ENCODE measurements around the gene CACNG4. TPM values are rescaled to one million over a fixed set of nuclear protein-coding genes. Genes with fewer than 3 reads are reported as not detected.

CACNG4 gene
- total and polyA plus RNA-seq, 10 donors = not detected

DNA sequence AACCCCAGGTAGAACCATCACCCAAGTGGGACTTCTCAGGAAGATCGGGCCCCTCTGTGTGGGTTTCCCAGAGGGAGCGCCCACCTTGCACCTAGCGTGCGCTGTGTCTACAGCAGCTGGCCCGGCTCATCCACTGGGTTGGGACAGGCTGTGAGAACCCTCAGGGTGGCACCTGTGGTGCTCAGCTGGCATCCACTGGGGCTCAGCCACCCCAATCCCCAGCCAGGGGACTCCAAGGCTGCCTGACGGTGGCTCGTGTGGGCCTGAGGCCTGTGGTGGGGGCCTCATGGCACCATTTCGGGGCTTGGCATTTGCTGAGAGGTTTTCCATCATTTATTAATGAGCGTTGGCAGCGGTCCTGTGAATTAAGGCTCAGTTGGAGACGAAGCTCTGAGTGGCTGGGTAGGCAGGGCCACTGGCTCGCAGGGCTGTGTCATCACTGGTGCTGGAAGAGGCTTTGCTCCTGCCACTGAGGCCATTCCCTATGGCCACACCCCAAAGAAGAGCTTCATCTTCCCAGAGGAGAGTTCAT, 28.5 kb downstream of the CACNG4 start:
- Histone ChIP-seq H3K27ac (no peak overlapping the region), H3K36me3 (no peaks in the 10 kb centered on the region), H3K4me1 (no peaks in the 10 kb centered on the region), H3K9me3 (no peaks in the 10 kb centered on the region), H3K4me3 (no peak overlapping the region), H3K27me3 (replicated peaks in 1 of 7) (peaks cover 0 to 39% (median 0%) of the 10 kb centered on the region in 7 donors)
- no peak for DNase-seq
- intact Hi-C loops (cut with DNase I; ENCODE audit: low total_unique reads) = no loop called here
- 88 to 97% (median 94%) methylated on average over 7 to 12 of the region's 12 CpGs for WGBS, 5 donors
- TF ChIP-seq POLR2AphosphoS5 (IDR thresholded peaks at IDR 0.05) = no peak
- TF ChIP-seq, protein P1, sequence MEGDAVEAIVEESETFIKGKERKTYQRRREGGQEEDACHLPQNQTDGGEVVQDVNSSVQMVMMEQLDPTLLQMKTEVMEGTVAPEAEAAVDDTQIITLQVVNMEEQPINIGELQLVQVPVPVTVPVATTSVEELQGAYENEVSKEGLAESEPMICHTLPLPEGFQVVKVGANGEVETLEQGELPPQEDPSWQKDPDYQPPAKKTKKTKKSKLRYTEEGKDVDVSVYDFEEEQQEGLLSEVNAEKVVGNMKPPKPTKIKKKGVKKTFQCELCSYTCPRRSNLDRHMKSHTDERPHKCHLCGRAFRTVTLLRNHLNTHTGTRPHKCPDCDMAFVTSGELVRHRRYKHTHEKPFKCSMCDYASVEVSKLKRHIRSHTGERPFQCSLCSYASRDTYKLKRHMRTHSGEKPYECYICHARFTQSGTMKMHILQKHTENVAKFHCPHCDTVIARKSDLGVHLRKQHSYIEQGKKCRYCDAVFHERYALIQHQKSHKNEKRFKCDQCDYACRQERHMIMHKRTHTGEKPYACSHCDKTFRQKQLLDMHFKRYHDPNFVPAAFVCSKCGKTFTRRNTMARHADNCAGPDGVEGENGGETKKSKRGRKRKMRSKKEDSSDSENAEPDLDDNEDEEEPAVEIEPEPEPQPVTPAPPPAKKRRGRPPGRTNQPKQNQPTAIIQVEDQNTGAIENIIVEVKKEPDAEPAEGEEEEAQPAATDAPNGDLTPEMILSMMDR (IDR thresholded peaks at IDR 0.05 in 8 of 11, conservative IDR thresholded peaks at IDR 0.05 in 3 of 11) = no peak
- TF ChIP-seq POLR2A (IDR thresholded peaks at IDR 0.05) = no peak

DNA sequence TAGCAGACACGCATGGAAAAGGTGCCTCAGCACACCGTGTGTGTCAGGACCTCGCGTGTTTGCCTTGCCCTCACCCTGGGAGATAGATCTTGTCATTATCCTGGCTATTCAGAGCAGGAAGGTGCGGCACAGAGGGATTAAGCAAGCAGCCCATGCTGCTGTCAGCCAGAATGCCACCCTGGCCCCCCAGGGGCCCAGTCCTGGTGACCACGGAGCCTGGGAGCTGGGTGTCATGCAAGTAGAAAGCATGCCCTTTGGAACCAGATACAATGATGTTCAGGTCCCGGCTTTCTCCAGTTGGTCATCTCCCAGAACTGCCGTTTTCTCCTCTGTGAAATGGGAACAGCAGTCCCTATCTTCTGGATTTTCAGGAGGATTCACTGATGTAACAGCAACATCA, 29.9 kb downstream of the CACNG4 start:
- Histone ChIP-seq H3K4me1 (no peaks in the 10 kb centered on the region), H3K27ac (no peak overlapping the region), H3K4me3 (no peak overlapping the region), H3K9me3 (no peaks in the 10 kb centered on the region), H3K36me3 (no peaks in the 10 kb centered on the region), H3K27me3 (replicated peaks in 1 of 7) (peaks cover 0 to 26% (median 0%) of the 10 kb centered on the region in 7 donors)
- TF ChIP-seq POLR2AphosphoS5 (IDR thresholded peaks at IDR 0.05) (no peak), POLR2A (IDR thresholded peaks at IDR 0.05) (no peak)
- TF ChIP-seq, protein P1 (IDR thresholded peaks at IDR 0.05 in 8 of 11, conservative IDR thresholded peaks at IDR 0.05 in 3 of 11) = no peak
- no peak for DNase-seq
- 87 to 94% (median 91%) methylated on average over 7 to 8 of the region's 8 CpGs for WGBS, 5 donors
- intact Hi-C loops (cut with DNase I; ENCODE audit: low total_unique reads) = no loop called here

DNA sequence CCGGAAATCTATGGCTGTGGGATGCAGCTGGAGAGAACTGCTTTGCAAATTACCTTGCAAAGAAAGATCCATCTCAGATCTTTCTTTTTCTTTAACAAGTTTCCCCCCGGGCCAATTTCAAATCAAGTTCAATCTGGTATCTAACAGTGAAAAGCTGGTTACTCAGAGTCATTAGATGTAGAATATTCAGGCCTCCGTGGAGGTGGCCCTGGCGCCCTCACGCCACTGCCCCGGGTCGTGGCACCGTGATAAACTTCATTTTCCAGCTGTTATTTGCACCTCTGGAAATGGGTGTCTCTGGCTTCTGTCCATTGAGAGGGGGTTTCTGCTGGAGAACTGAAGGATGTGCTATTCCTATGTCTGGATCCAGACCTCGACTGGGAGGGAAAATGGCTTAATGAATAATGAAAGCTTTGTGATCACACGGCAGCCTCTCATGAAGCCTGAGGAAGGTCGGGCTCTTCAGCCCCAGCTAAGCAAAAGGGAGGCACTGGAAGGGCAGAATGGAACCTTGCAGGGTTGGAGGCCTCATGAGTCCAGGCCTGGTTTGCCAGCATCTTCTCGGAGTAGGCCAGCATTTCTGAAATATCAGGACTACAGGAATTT, 30.5 kb downstream of the CACNG4 start:
- TF ChIP-seq, protein P1 (IDR thresholded peaks at IDR 0.05 in 8 of 11, conservative IDR thresholded peaks at IDR 0.05 in 3 of 11) = no peak
- TF ChIP-seq POLR2A (IDR thresholded peaks at IDR 0.05) (no peak), POLR2AphosphoS5 (IDR thresholded peaks at IDR 0.05) (no peak)
- no peak overlapping the region for H3K4me3 ChIP-seq
- 84 to 87% (median 85%) methylated on average over 12 of the region's 12 CpGs for WGBS, 5 donors
- no peaks in the 10 kb centered on the region for H3K4me1 ChIP-seq
- H3K27me3 ChIP-seq (replicated peaks in 1 of 7) = peaks cover 0 to 21% (median 0%) of the 10 kb centered on the region in 7 donors
- no peak for DNase-seq
- H3K27ac ChIP-seq = no peak overlapping the region
- intact Hi-C loops (cut with DNase I; ENCODE audit: low total_unique reads) = no loop called here
- H3K9me3 ChIP-seq = no peaks in the 10 kb centered on the region
- no peaks in the 10 kb centered on the region for H3K36me3 ChIP-seq

DNA sequence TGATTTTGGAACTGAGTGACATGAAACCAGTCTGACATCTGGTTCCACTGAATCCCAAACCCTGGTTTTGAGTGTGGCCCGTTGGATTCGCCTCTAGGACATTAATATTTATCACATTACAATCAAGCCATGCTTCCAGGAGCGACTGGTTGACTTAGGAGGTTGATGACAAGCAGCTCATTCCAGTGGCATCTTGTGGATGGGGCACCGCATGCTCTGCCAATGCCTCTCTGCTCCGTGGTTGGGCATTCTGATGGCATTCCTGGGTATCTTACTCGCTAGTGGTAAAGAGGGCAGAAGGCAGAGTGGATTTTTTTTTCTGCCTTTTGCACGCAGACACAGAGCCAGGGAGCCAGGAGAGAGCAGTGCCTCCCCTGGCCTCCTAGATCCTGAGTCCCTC, 31.4 kb downstream of the CACNG4 start:
- intact Hi-C loops (cut with DNase I; ENCODE audit: low total_unique reads) = no loop called here
- WGBS, 5 donors = 81 to 86% (median 85%) methylated on average over 7 of the region's 7 CpGs
- TF ChIP-seq POLR2A (IDR thresholded peaks at IDR 0.05) = no peak
- TF ChIP-seq, protein P1 (IDR thresholded peaks at IDR 0.05 in 8 of 11, conservative IDR thresholded peaks at IDR 0.05 in 3 of 11) = no peak
- no peak for TF ChIP-seq POLR2AphosphoS5 (IDR thresholded peaks at IDR 0.05)
- Histone ChIP-seq H3K36me3 (no peaks in the 10 kb centered on the region), H3K27ac (no peak overlapping the region), H3K4me1 (no peaks in the 10 kb centered on the region), H3K4me3 (no peak overlapping the region), H3K27me3 (replicated peaks in 1 of 7) (peaks cover 0 to 15% (median 0%) of the 10 kb centered on the region in 7 donors), H3K9me3 (peaks cover 0 to 6% (median 0%) of the 10 kb centered on the region in 8 donors)
- DNase-seq = no peak

Data from spleen (tissue), 11 donors.